BE2C (cell line): ENCODE measurements around the gene PANK4.
"Not testable (repeated sequence)": the region's sequence is repeated elsewhere in the genome, so short reads cannot be mapped to it uniquely, and the experiment has no call there.

Source experiments
- DNase-seq: peaks from one replicate; pipeline ENCODE4 v3.0.0-alpha.2; 2020
- H3K27me3 ChIP-seq: fragments of 250-450 bp; sonication (Bioruptor Pico); 2 replicates; pipeline ENCODE4 v1.5.1; 2020; ENCODE audit warnings: mild to moderate bottlenecking
- H3K36me3 ChIP-seq: fragments of 250-450 bp; sonication (Bioruptor Pico); 2 replicates; pipeline ENCODE4 v1.5.1; 2020; ENCODE audit warnings: mild to moderate bottlenecking
- H3K4me1 ChIP-seq: fragments of 250-450 bp; sonication (Bioruptor Pico); 2 replicates; pipeline ENCODE4 v1.5.1; 2020
- H3K4me3 ChIP-seq: 2 replicates; pipeline ENCODE4 v1.5.1; 2011; ENCODE audit warnings: low read depth, low read length
- H3K9me3 ChIP-seq: fragments of 250-450 bp; sonication (Bioruptor Pico); 2 replicates; pipeline ENCODE4 v1.5.1; 2020
- TF ChIP-seq, protein P1 (sequence below): IDR thresholded peaks from 2 replicates; pipeline ENCODE4 v1.5.1; 2012; ENCODE audit warnings: mild to moderate bottlenecking, low read depth, low read length

The PANK4 gene

DNA sequence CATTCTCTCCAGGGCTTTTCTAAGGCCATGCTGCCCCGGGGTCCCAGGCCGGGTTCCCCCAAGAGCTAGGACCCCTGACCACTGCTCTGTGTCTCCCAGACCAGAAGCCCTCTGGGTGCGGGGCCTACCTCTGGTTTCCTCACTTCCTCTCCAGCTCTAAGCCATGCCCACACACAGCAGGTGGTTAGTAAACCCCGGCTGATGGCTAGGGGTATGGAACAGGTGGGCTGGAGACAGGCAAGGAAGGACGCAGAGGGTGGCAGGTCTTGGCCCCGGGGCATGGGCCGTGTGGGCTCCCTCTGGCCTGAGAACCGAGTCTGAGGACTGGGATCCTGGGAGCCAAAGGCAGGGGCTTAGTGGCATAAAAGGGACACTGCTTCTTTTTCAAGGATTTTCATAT is 66.2 kb downstream of the PANK4 start:
- Histone ChIP-seq H3K4me1 (peaks cover 4% of the 10 kb centered on the region; the same call in 1 of the 2 replicates), H3K27me3 (no peaks in the 10 kb centered on the region), H3K36me3 (no peaks in the 10 kb centered on the region), H3K9me3 (no peaks in the 10 kb centered on the region), H3K4me3 (no peak overlapping the region)
- no peak for DNase-seq
- TF ChIP-seq, protein P1, sequence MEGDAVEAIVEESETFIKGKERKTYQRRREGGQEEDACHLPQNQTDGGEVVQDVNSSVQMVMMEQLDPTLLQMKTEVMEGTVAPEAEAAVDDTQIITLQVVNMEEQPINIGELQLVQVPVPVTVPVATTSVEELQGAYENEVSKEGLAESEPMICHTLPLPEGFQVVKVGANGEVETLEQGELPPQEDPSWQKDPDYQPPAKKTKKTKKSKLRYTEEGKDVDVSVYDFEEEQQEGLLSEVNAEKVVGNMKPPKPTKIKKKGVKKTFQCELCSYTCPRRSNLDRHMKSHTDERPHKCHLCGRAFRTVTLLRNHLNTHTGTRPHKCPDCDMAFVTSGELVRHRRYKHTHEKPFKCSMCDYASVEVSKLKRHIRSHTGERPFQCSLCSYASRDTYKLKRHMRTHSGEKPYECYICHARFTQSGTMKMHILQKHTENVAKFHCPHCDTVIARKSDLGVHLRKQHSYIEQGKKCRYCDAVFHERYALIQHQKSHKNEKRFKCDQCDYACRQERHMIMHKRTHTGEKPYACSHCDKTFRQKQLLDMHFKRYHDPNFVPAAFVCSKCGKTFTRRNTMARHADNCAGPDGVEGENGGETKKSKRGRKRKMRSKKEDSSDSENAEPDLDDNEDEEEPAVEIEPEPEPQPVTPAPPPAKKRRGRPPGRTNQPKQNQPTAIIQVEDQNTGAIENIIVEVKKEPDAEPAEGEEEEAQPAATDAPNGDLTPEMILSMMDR, result no peak

DNA sequence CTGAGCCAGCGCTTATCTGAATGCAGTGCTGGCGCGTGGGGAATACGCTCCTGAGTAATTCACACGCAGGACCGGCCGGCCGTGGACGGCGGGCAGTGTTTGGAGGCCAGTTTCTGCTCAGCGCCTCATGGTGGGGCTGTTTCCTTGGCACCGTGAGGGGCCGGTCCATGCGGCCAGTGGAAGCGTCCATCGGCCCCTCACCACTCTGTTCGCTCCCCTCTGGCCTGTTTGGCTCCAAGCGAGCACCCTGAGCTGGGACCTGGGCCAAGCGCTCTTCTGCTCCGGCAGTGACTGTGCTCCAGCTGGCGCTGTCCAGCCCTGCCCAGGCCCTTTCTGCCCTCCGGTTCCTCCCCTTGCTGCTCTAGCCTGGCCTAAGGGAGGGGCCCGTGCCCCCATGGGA is 66.6 kb downstream of the PANK4 start:
- peak; percentile 50 for DNase-seq
- H3K36me3 ChIP-seq, result no peaks in the 10 kb centered on the region
- H3K9me3 ChIP-seq, result no peaks in the 10 kb centered on the region
- no peaks in the 10 kb centered on the region for H3K27me3 ChIP-seq
- H3K4me3 ChIP-seq, result no peak overlapping the region
- H3K4me1 ChIP-seq, result peaks cover 4% of the 10 kb centered on the region; the same call in 1 of the 2 replicates
- TF ChIP-seq, protein P1, result peak; percentile 34

DNA sequence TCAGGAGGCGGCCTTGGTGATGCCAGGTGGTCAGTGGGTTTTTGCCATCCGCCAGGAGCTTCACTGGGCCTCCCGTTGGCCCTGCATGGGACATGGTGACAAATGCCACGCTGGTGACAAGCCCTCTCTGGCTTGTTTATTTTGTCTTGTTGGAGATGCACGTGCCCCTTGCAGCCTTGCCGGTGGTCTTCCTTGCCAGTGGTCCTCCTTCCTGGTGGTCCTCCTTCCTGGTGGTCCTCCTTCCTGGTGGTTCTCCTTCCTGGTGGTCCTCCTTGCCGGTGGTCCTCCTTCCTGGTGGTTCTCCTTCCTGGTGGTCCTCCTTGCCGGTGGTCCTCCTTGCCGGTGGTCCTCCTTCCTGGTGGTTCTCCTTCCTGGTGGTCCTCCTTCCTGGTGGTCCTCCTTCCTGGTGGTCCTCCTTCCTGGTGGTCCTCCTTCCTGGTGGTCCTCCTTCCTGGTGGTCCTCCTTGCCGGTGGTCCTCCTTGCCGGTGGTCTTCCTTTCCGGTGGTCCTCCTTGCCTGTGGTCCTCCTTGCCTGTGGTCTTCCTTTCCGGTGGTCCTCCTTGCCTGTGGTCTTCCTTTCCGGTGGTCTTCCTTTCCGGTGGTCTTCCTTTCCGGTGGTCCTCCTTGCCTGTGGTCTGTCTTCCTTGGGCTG is 67.2 kb downstream of the PANK4 start:
- not testable (repeated sequence) for H3K36me3 ChIP-seq, H3K4me3 ChIP-seq, H3K4me1 ChIP-seq, DNase-seq, H3K27me3 ChIP-seq, H3K9me3 ChIP-seq

DNA sequence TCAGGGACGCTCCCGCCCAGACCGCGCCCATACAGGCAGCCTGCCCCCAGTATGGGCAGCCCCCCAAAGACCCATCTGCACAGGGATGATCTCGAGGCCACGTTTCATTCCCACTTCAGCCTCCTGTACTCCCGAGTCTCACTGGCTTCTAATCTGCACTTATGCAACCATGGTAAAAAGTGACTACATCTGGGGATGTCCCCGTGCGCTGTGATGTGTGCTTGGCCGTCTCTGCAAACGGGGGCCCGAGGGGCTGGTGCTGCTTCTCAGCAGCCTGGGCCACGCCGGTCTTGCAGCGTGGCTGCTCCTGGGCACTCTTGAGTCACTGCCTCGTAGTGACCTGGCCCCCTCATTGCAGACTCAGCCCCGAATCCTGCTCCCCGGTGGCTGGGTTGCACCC is 67.7 kb downstream of the PANK4 start:
- Histone ChIP-seq H3K27me3 (no peaks in the 10 kb centered on the region), H3K4me3 (no peak overlapping the region), H3K9me3 (no peaks in the 10 kb centered on the region), H3K36me3 (no peaks in the 10 kb centered on the region), H3K4me1 (peaks cover 4% of the 10 kb centered on the region; the same call in 1 of the 2 replicates)
- TF ChIP-seq, protein P1, result no peak
- DNase-seq, result no peak
